Transverse colon (tissue), 4 donors: ENCODE data around the gene STX12. TPM values are rescaled to one million over a fixed set of nuclear protein-coding genes. Genes with fewer than 3 reads are reported as not detected.

ENCODE experiments used
- DNase-seq: peaks from one replicate; pipeline ENCODE4 v3.0.0-alpha.2; 2019
- H3K27ac ChIP-seq, 4 donors: fragments of 200-600 bp; sonication (generic); 2 replicates each; pipeline ENCODE4 v1.5.1; 2016 to 2018; ENCODE audit warnings: inconsistent platforms in 4 of 4
- H3K27me3 ChIP-seq: fragments of 200-600 bp; sonication (generic); 2 replicates; pipeline ENCODE4 v1.5.1; 2017; ENCODE audit warnings: inconsistent platforms
- H3K36me3 ChIP-seq, 4 donors: fragments of 200-600 bp; sonication (generic); 2 replicates each; pipeline ENCODE4 v1.5.1; 2017 to 2019; ENCODE audit warnings: inconsistent platforms in 4 of 4
- H3K4me1 ChIP-seq, 4 donors: fragments of 200-600 bp; sonication (generic); 2 replicates each; pipeline ENCODE4 v1.5.1; 2017 to 2020; ENCODE audit warnings: inconsistent platforms in 4 of 4
- H3K4me3 ChIP-seq, 4 donors: fragments of 200-600 bp; sonication (generic); 1 replicate in 1 of 4; 2 replicates in 3 of 4; pipeline versions ENCODE4 v1.5.1 to v1.6.1; 2017 to 2019; ENCODE audit warnings: inconsistent platforms in 4 of 4
- H3K9me3 ChIP-seq, 2 donors: fragments of 200-600 bp; sonication (generic); 2 replicates each; pipeline ENCODE4 v1.5.1; 2017 to 2019; ENCODE audit warnings: inconsistent platforms in 2 of 2
- EP300 ChIP-seq: sonication (generic); formaldehyde crosslinking; IDR thresholded peaks from one replicate; pipeline ENCODE4 v1.6.1; 2017; ENCODE audit warnings: antibody characterized with exemption, low read depth
- POLR2A ChIP-seq: fragments of 450-650 bp; IDR thresholded peaks from one replicate; pipeline ENCODE4 v1.6.1; 2016; ENCODE audit warnings: antibody characterized with exemption, mild to moderate bottlenecking, moderate library complexity
- POLR2AphosphoS5 ChIP-seq, 3 donors: sonication (generic); formaldehyde crosslinking; IDR thresholded peaks; one replicate each; pipeline ENCODE4 v1.6.1; 2016; ENCODE audit warnings: antibody characterized with exemption in 3 of 3
- WGBS, 2 donors: methylation state at CpG; one replicate each; pipeline ENCODE4 v1.1.5; 2018; ENCODE audit warnings: low coverage in 1 of 2; 5-methylcytosine and 5-hydroxymethylcytosine counted together
- in situ Hi-C, 4 donors: fragments of 200-750 bp; cut with MboI; loops; one replicate each; pipeline versions ENCODE4 v1.15.0 to v1.15.1; 2017; ENCODE audit warnings: low sequenced_read_pairs in 3 of 4, low pct_ligation_motif_present in 1 of 4, low pct_unique_long_range_greater_than_20kb in 1 of 4
- intact Hi-C: fragments of 100-400 bp; cut with DNase I; formaldehyde crosslinking; loops from one replicate; pipeline ENCODE4 v1.15.1; 2023; ENCODE audit warnings: low total_unique reads
- total RNA-seq, 4 donors: library from RNA; depleted of rRNA; stranded (reverse); fragments of >200 nt; gene quantifications; one replicate each; pipeline ENCODE4 v1.1.0, GENCODE V29; 2016
- TF ChIP-seq, protein P1 (sequence below), 5 experiments: fragments of 200-600 bp in 3 of 5; fragments of 450-650 bp in 2 of 5; sonication (generic) in 3 of 5; IDR thresholded peaks; 1 replicate in 2 of 5; 2 replicates in 3 of 5; pipeline ENCODE4 v1.5.1; 2016 to 2017; ENCODE audit warnings: antibody characterized with exemption in 5 of 5, inconsistent platforms in 3 of 5, mild to moderate bottlenecking in 2 of 5, moderate library complexity in 1 of 5

Gene STX12
- total RNA-seq, 4 donors from 2014 or later = 11.3 to 65.3 (median 47.6) TPM

DNA sequence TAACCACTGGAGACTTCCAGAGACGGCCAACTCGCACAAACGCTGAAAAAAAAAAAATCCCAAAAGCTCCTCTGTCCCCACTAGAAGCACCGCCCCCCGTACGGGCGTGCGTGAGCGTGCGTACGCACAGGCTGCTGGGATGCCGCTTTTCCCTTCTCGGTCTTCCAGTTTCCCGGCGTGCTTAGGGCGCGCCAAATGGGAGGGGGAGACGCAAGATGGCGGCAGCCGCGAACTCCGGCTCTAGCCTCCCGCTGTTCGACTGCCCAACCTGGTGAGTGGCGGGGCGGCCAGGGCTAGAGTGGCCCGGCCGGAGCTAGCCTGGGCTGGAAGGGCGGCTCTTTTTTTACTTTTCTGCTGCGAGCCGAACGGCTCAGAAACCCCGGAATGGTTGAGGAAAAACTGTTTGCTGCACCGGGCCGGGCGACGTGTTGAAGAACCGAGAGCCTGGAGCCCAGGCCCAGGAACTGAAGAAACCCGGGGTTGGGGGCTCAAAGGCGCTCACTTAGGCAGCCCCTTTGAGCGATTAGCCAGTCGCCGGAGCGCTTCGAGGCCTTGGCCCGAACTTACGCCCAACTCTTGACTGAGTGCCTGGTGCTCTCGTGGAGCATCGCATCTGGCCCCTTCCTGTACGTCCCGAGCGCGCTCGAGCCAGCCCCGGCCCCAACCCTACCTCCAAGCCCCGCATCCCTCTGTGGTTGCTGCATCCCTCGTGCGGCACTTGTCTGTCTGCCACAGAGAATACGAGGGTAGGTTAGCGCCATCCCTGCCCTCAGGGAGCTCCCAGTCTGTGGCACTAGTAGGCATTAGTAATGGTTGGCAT is 57.8 kb downstream of the STX12 start, which contains the start of gene PPP1R8:
PPP1R8 (plus strand) TSS at position 162 of the 820 bp plus-strand sequence; CDS start at position 216, 54 bp downstream.
- H3K27ac ChIP-seq = peak within 1 kb of the TSS; percentile 89 to 96 (median 92)
- no peaks in the 10 kb centered on the region for H3K27me3 ChIP-seq
- H3K4me1 ChIP-seq = peaks cover 7 to 20% (median 12%) of the 10 kb centered on the region in 4 donors
- DNase-seq = peak; percentile 94
- no peaks in the 10 kb centered on the region for H3K9me3 ChIP-seq
- 0% methylated on average over 4 to 48 of the region's 60 CpGs for WGBS, 2 donors
- H3K36me3 ChIP-seq = peaks cover 0 to 29% (median 8%) of the 10 kb centered on the region in 4 donors
- in situ Hi-C loops (no loop called here), intact Hi-C loops (no loop called here)
- TF ChIP-seq, protein P1, sequence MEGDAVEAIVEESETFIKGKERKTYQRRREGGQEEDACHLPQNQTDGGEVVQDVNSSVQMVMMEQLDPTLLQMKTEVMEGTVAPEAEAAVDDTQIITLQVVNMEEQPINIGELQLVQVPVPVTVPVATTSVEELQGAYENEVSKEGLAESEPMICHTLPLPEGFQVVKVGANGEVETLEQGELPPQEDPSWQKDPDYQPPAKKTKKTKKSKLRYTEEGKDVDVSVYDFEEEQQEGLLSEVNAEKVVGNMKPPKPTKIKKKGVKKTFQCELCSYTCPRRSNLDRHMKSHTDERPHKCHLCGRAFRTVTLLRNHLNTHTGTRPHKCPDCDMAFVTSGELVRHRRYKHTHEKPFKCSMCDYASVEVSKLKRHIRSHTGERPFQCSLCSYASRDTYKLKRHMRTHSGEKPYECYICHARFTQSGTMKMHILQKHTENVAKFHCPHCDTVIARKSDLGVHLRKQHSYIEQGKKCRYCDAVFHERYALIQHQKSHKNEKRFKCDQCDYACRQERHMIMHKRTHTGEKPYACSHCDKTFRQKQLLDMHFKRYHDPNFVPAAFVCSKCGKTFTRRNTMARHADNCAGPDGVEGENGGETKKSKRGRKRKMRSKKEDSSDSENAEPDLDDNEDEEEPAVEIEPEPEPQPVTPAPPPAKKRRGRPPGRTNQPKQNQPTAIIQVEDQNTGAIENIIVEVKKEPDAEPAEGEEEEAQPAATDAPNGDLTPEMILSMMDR (IDR thresholded peaks at IDR 0.05) = no peak
- TF ChIP-seq POLR2AphosphoS5 (IDR thresholded peaks at IDR 0.05) (peak; percentile 92 to 96 (median 92)), POLR2A (peak; percentile 84)
- H3K4me3 ChIP-seq = peak within 1 kb of the TSS; percentile 58 to 99 (median 82)

GRCh38 chr1:27831568-27832410 is 58.8 kb downstream of the STX12 start:
- 50 to 51% methylated on average over 10 of the region's 10 CpGs for WGBS, 2 donors
- Histone ChIP-seq H3K4me3 (peak overlapping the region; percentile 58 to 99 (median 82)), H3K36me3 (peaks cover 0 to 29% (median 8%) of the 10 kb centered on the region in 4 donors), H3K4me1 (peaks cover 7 to 20% (median 12%) of the 10 kb centered on the region in 4 donors), H3K9me3 (no peaks in the 10 kb centered on the region), H3K27me3 (no peaks in the 10 kb centered on the region), H3K27ac (peak overlapping the region in 2 of 4 donors; percentile 93 to 96)
- DNase-seq = no peak
- in situ Hi-C loops = no loop called here
- intact Hi-C loops = no loop called here
- TF ChIP-seq, protein P1 (IDR thresholded peaks at IDR 0.05) = no peak
- TF ChIP-seq POLR2A (no peak), POLR2AphosphoS5 (IDR thresholded peaks at IDR 0.05) (no peak), EP300 (no peak)

DNA sequence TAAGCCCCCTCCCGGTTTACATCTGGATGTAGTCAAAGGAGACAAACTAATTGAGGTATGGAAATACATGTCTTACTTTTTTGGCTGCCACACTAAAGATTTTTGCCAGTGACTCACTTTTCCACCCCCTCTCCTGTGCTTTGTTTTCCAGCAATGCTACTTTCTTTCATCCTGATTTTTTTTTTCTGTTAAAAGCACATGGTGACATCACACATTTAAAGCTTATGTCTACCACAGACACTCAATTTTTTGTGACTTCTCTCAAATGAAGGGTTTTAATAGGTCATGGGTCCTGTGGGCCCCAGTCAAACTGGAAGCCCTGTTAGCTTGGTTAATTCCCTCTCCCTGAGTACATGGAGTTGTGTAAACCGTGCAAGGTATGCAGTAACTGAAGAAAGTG is 59.7 kb downstream of the STX12 start:
- no peaks in the 10 kb centered on the region for H3K27me3 ChIP-seq
- 78 to 81% methylated on average over 2 of the region's 2 CpGs for WGBS, 2 donors
- H3K9me3 ChIP-seq = no peaks in the 10 kb centered on the region
- H3K4me1 ChIP-seq = peaks cover 7 to 20% (median 12%) of the 10 kb centered on the region in 4 donors
- intact Hi-C loops = no loop called here
- TF ChIP-seq POLR2A (no peak), POLR2AphosphoS5 (IDR thresholded peaks at IDR 0.05) (no peak)
- TF ChIP-seq, protein P1 (IDR thresholded peaks at IDR 0.05) = no peak
- H3K27ac ChIP-seq = no peak overlapping the region
- peaks cover 0 to 29% (median 8%) of the 10 kb centered on the region in 4 donors for H3K36me3 ChIP-seq
- in situ Hi-C loops = no loop called here
- H3K4me3 ChIP-seq = no peak overlapping the region
- DNase-seq = no peak

- Histone ChIP-seq H3K36me3 (peaks cover 0 to 29% (median 8%) of the 10 kb centered on the region in 4 donors), H3K4me1 (peaks cover 7 to 20% (median 12%) of the 10 kb centered on the region in 4 donors), H3K4me3 (no peak overlapping the region), H3K27me3 (no peaks in the 10 kb centered on the region), H3K27ac (no peak overlapping the region), H3K9me3 (no peaks in the 10 kb centered on the region)
- intact Hi-C loops = no loop called here
- TF ChIP-seq, protein P1 (IDR thresholded peaks at IDR 0.05) = no peak
- TF ChIP-seq POLR2A = no peak
- TF ChIP-seq POLR2AphosphoS5 (IDR thresholded peaks at IDR 0.05) = no peak
- no peak for TF ChIP-seq EP300
- no peak for DNase-seq
- 91 to 95% methylated on average over 3 of the region's 3 CpGs for WGBS, 2 donors
- in situ Hi-C loops = no loop called here
Measured at GRCh38 chr1:27833470-27833869, 60.5 kb downstream of the STX12 start.
